ENCODE results near the gene RIC1.
"Not testable (repeated sequence)": the region's sequence is repeated elsewhere in the genome, so short reads cannot be mapped to it uniquely, and the experiment has no call there.

The RIC1 gene

DNA sequence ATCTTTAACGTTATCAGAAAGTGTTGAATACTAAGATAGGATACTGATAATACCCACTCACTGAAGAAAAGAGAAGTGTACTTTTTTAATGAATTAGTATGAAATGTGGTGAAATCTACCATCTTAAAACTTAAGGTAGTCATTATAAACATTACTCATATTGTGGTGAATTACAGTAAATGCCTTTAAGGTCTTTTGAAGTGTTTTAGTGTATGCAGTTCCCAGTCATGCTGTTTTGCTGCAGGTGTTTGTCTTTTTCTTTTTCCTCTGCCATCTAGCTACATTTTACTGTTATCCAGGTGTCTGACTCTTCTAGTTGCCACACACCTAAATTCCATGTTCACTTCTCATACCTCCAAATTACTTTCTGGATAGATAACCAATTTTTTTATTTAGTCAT lies 131.4 kb downstream of the RIC1 start:
- in situ Hi-C loops (cut with MboI; ENCODE audit: low sequenced_read_pairs, unreplicated experiment): no loop called here
- TF ChIP-seq, protein P1, sequence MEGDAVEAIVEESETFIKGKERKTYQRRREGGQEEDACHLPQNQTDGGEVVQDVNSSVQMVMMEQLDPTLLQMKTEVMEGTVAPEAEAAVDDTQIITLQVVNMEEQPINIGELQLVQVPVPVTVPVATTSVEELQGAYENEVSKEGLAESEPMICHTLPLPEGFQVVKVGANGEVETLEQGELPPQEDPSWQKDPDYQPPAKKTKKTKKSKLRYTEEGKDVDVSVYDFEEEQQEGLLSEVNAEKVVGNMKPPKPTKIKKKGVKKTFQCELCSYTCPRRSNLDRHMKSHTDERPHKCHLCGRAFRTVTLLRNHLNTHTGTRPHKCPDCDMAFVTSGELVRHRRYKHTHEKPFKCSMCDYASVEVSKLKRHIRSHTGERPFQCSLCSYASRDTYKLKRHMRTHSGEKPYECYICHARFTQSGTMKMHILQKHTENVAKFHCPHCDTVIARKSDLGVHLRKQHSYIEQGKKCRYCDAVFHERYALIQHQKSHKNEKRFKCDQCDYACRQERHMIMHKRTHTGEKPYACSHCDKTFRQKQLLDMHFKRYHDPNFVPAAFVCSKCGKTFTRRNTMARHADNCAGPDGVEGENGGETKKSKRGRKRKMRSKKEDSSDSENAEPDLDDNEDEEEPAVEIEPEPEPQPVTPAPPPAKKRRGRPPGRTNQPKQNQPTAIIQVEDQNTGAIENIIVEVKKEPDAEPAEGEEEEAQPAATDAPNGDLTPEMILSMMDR (IDR thresholded peaks at IDR 0.05; ENCODE audit: borderline replicate concordance, control extremely low read depth, extremely low read depth, insufficient read depth, missing control alignments): no peak
- DNase-seq (ENCODE audit: low spot score): no peak

DNA sequence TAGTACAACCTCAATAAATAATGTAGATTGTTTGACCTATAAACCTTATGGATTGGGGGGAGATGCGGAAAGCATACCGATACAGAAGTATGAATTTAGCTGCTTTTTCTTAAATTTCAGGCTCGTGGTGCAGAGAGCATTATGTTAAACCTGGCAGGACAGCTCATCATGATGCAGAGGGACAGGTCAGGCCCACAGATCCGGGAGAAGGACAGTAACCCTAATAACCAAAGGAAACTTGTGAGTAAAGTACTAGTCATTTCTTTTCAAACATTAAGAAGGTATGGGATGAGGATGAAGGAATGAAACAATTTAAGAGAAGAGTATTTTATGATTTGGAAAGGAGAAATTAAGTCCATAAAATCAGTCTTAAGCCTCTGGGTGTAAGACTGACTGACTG lies 133.5 kb downstream of the RIC1 start:
- in situ Hi-C loops (cut with MboI; ENCODE audit: low sequenced_read_pairs, unreplicated experiment): no loop called here
- DNase-seq (ENCODE audit: low spot score): no peak
- TF ChIP-seq, protein P1 (IDR thresholded peaks at IDR 0.05; ENCODE audit: borderline replicate concordance, control extremely low read depth, extremely low read depth, insufficient read depth, missing control alignments): no peak

DNA sequence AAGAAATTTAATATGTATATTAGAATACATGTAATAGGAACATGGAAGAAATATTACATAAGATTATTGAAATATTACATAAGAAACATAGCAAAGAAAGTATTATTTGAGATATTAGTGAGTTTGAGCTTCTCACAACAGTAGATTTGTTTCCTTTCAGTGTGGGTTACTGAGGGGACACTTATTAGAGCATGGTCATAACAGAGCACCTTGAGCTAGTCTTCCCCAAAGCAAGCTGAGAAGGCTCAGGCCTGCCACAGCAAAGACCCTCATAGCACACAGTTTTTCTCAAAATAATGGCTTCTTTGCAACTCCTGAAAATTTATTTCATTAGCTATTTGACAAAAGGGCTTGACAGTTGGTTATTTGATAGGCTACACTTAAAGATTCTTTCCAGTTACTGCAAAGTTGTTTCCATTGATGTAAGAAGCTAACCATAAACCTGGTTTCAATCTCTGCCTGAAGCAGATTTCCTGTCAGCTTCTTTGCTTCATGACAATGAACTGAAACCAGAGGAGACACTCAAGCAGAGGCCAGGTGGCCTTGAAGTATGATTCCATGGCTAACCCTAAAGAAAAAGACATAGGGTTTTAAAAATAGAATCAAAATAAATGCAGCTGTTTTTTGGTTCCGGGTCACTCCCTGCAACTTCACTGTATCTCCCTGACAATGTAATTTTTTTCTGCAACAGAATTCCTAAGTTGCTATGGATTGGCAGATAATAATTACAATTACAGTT lies 135.4 kb downstream of the RIC1 start:
- TF ChIP-seq, protein P1 (IDR thresholded peaks at IDR 0.05; ENCODE audit: borderline replicate concordance, control extremely low read depth, extremely low read depth, insufficient read depth, missing control alignments): no peak
- in situ Hi-C loops (cut with MboI; ENCODE audit: low sequenced_read_pairs, unreplicated experiment): no loop called here
- peak; percentile 46 for DNase-seq (ENCODE audit: low spot score)

DNA sequence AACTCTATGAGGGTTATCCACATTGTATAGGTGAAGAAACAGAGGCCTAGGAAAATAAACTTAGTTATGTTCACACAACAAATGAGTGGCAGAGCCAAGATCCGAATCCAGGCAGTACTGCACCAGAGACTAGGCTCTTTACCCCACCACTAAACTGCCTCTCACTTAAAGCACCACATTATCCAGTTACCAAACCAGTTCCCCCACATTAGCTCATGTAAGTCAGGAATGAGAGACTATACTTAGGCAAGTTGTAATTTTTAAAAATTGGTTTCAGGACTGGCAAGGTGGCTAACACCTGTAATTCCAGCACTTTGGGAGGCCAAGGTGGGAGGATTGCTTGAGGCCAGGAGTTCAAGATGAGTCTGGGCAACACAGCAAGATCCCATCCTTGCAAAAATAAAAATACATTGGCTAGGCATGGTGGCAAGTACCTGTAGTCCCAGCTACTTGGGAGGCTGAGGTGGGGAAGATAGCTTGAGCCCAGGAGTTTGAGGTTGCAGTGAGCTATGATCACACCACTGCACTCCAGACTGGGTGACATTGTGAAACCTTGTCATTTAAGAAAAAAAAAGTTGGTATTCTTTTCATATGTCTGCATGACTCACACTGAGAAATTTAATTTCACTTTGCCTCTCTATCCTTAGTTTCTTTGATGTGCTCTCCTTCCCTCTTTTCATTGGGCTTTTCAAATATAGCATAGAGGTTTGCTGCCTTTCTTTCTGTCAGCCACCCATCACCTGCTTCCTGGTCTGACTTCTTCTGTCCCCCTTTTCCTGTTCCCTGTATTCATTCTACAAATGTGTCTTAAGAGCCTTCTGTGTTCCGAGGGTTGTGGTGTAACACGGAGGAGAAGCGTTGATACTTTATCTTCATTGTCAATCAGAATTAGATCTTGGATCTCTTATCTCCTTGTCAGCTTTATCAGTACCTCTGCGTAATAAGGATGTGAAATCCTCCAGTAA lies 139.3 kb downstream of the RIC1 start:
- TF ChIP-seq, protein P1 (IDR thresholded peaks at IDR 0.05; ENCODE audit: borderline replicate concordance, control extremely low read depth, extremely low read depth, insufficient read depth, missing control alignments): no peak
- DNase-seq (ENCODE audit: low spot score): no peak
- in situ Hi-C loops (cut with MboI; ENCODE audit: low sequenced_read_pairs, unreplicated experiment): no loop called here

DNA sequence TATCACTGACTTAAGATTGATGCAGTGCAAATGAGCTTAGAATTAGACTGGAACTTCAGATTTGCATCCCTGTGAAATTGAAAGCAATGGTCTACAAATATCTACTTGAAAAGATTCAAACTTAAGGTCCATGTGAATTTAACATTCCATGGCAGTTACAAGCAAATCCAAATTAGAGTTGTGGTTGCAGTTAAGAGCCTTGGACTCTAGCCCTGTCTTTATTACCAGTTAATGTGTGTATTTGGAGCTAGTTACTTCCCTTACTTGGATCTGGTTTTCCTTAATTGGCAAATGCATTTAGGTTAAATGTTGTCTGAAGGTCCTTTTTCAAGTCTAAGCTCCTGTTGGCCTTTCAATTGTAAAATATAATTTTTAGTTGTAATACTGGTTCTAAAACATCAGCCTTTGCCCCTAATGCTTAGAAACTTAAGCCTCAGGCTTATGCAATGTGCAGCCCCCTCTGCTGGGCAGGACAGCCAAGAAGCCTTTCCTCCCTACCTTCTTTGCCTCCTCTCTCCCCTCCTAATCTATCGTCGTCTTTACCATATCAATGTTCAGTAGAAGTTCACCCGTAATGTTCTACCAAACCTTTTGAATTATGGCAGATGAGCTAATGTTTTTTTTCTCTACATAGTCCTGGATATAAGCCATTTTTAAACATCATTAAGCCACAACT lies 144.6 kb downstream of the RIC1 start:
- TF ChIP-seq, protein P1 (IDR thresholded peaks at IDR 0.05; ENCODE audit: borderline replicate concordance, control extremely low read depth, extremely low read depth, insufficient read depth, missing control alignments): no peak
- in situ Hi-C loops (cut with MboI; ENCODE audit: low sequenced_read_pairs, unreplicated experiment): no loop called here
- DNase-seq (ENCODE audit: low spot score): no peak

DNA sequence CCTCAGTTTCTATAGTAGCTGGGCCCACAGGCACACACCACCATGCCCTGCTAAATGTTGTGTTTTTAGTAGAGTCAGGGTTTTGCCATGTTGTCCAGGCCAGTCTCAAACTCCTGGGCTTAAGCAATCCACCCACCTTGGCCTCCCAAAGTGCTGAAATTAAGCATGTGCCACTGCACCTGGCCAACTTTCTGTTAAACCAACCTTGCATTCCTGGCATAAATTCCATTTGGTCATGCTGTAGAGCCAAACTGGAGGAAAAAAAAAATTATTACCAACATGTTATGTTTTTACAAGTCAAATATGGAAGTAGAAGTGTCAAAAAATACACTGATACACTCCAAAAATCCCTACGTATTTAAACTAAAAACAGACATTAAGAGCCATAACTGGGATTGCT lies 149.9 kb downstream of the RIC1 start:
- no peak for DNase-seq (ENCODE audit: low spot score)
- in situ Hi-C loops (cut with MboI; ENCODE audit: low sequenced_read_pairs, unreplicated experiment): no loop called here
- TF ChIP-seq, protein P1 (IDR thresholded peaks at IDR 0.05; ENCODE audit: borderline replicate concordance, control extremely low read depth, extremely low read depth, insufficient read depth, missing control alignments): no peak

DNA sequence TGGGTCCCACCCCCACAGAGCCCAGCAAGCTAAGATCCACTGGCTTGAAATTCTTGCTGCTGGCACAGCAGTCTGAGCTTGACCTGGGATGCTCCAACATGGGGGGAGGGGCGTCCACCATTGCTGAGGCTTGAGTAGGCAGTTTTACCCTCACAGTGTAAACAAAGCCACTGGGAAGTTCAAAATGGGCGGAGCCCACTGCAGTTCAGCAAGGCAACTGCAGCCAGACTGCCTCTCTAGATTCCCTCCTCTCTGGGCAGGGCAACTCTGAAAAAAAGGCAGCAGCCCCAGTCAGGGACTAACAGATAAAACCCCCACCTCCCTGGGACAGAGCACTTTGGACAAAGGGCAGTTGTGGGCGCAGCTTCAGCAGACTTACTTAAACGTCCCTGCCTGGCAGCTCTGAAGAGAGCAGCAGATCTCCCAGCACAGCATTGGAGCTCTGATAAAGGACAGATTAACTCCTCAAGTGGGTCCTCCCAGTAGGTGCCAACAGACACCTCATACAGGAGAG lies 150.9 kb downstream of the RIC1 start:
- DNase-seq (ENCODE audit: low spot score); in situ Hi-C loops (cut with MboI; ENCODE audit: low sequenced_read_pairs, unreplicated experiment): not testable (repeated sequence)

DNA sequence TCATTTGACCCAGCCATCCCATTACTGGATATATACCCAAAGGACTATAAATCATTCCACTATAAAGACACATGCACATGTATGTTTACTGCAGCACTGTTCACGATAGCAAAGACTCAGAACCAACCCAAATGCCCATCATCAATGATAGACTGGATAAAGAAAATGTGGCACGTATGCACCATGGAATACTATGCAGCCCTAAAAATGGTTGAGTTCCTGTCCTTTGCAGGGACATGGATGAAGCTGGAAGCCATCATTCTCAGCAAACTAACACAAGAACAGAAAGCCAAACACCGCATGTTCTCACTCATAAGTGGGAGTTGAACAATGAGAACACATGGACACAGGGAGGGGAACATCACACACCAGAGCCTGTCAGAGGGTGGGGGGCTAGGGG lies 154.5 kb downstream of the RIC1 start:
- in situ Hi-C loops (cut with MboI; ENCODE audit: low sequenced_read_pairs, unreplicated experiment); DNase-seq (ENCODE audit: low spot score): not testable (repeated sequence)

Measured in GM13976 (cell line).